Ascending aorta (tissue), 2 donors: ENCODE data around the gene DTX3. TPM values are rescaled to one million over a fixed set of nuclear protein-coding genes. Genes with fewer than 3 reads are reported as not detected.
"Not testable (repeated sequence)": the region's sequence is repeated elsewhere in the genome, so short reads cannot be mapped to it uniquely, and the experiment has no call there.

Source experiments
- DNase-seq, 2 donors: peaks; one replicate each; pipeline ENCODE4 v3.0.0-alpha.2; 2019; ENCODE audit warnings: low spot score in 2 of 2
- H3K27ac ChIP-seq, 2 donors: fragments of 200-600 bp; sonication (generic); one replicate each; pipeline ENCODE4 v1.5.1; 2016 to 2017; ENCODE audit warnings: mild to moderate bottlenecking in 1 of 2
- H3K27me3 ChIP-seq: fragments of 200-600 bp; sonication (generic); one replicate; pipeline ENCODE4 v1.5.1; 2017
- H3K36me3 ChIP-seq, 2 donors: fragments of 200-600 bp; sonication (generic); one replicate each; pipeline ENCODE4 v1.5.1; 2016
- H3K4me1 ChIP-seq, 2 donors: fragments of 200-600 bp; sonication (generic); one replicate each; pipeline ENCODE4 v1.5.1; 2016 to 2017; ENCODE audit warnings: mild to moderate bottlenecking in 1 of 2
- H3K4me3 ChIP-seq, 2 donors: fragments of 200-600 bp; sonication (generic); one replicate each; pipeline ENCODE4 v1.5.1; 2016 to 2017; ENCODE audit warnings: mild to moderate bottlenecking in 1 of 2
- H3K9me3 ChIP-seq, 2 donors: fragments of 200-600 bp; sonication (generic); one replicate each; pipeline ENCODE4 v1.5.1; 2016
- intact Hi-C: fragments of 100-400 bp; cut with DNase I; formaldehyde crosslinking; loops from one replicate; pipeline ENCODE4 v1.15.1; 2023
- total RNA-seq: library from RNA; depleted of rRNA; stranded (reverse); fragments of >200 nt; gene quantifications from one replicate; pipeline ENCODE4 v1.1.0, GENCODE V29; 2016
- TF ChIP-seq, protein P1 (sequence below), 3 experiments: fragments of 200-600 bp in 2 of 3; fragments of 450-650 bp in 1 of 3; sonication (generic) in 2 of 3; IDR thresholded peaks; one replicate each; pipeline ENCODE4 v1.5.1; 2016 to 2019; ENCODE audit warnings: antibody characterized with exemption in 3 of 3, mild to moderate bottlenecking in 1 of 3, moderate library complexity in 1 of 3

Gene DTX3
- total RNA-seq, 1 donor from 2014 or later: 33.5 TPM

- intact Hi-C loops: no loop called here
- peaks cover 3% of the 10 kb centered on the region for H3K27me3 ChIP-seq
- TF ChIP-seq, protein P1, sequence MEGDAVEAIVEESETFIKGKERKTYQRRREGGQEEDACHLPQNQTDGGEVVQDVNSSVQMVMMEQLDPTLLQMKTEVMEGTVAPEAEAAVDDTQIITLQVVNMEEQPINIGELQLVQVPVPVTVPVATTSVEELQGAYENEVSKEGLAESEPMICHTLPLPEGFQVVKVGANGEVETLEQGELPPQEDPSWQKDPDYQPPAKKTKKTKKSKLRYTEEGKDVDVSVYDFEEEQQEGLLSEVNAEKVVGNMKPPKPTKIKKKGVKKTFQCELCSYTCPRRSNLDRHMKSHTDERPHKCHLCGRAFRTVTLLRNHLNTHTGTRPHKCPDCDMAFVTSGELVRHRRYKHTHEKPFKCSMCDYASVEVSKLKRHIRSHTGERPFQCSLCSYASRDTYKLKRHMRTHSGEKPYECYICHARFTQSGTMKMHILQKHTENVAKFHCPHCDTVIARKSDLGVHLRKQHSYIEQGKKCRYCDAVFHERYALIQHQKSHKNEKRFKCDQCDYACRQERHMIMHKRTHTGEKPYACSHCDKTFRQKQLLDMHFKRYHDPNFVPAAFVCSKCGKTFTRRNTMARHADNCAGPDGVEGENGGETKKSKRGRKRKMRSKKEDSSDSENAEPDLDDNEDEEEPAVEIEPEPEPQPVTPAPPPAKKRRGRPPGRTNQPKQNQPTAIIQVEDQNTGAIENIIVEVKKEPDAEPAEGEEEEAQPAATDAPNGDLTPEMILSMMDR (IDR thresholded peaks at IDR 0.05): no peak
- DNase-seq: no peak
- H3K4me3 ChIP-seq: no peak overlapping the region
- H3K9me3 ChIP-seq: no peaks in the 10 kb centered on the region
- H3K27ac ChIP-seq: no peak overlapping the region
- H3K4me1 ChIP-seq: no peaks in the 10 kb centered on the region
- no peaks in the 10 kb centered on the region for H3K36me3 ChIP-seq
Measured at GRCh38 chr12:57640175-57641042, 35.8 kb downstream of the DTX3 start.

- Histone ChIP-seq H3K36me3 (no peaks in the 10 kb centered on the region), H3K4me3 (no peak overlapping the region), H3K9me3 (no peaks in the 10 kb centered on the region), H3K27ac (no peak overlapping the region), H3K27me3 (peaks cover 3% of the 10 kb centered on the region), H3K4me1 (no peaks in the 10 kb centered on the region)
- TF ChIP-seq, protein P1 (IDR thresholded peaks at IDR 0.05): no peak
- intact Hi-C loops: no loop called here
- no peak for DNase-seq
Measured at GRCh38 chr12:57641699-57642442, 37.2 kb downstream of the DTX3 start.

GRCh38 chr12:57645990-57646658, 41.5 kb downstream of the DTX3 start:
- H3K36me3 ChIP-seq, H3K27ac ChIP-seq, H3K4me3 ChIP-seq, H3K27me3 ChIP-seq, intact Hi-C loops, H3K4me1 ChIP-seq, H3K9me3 ChIP-seq, DNase-seq: not testable (repeated sequence)

DNA sequence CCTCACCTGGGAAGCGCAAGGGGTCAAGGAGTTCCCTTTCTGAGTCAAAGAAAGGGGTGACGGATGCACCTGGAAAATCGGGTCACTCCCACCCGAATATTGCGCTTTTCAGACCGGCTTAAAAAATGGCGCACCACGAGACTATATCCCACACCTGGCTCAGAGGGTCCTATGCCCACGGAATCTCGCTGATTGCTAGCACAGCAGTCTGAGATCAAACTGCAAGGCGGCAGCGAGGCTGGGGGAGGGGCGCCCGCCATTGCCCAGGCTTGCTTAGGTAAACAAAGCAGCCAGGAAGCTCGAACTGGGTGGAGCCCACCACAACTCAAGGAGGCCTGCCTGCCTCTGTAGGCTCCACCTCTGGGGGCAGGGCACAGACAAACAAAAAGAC, 42.0 kb downstream of the DTX3 start:
- H3K27ac ChIP-seq, H3K4me1 ChIP-seq, H3K4me3 ChIP-seq, DNase-seq, H3K36me3 ChIP-seq, intact Hi-C loops, H3K27me3 ChIP-seq, H3K9me3 ChIP-seq: not testable (repeated sequence)

DNA sequence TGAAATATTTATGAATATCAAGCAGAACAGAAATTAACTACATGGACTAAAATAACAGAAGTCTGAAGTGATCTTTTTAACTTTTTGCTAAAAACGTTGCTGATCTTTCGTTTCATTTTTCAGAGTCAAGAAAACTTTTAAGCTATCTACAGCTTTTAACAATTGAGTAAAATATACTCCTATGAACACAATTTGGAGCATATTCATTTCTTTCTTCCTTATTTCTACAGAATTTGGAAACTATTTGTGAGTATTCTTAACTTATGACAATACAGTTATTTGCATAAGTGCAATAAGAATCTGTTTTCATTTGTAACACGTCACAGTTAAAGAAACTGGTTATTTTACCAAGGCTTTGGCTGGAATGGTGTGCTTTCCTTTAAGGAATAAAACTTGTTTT, 49.4 kb downstream of the DTX3 start:
- TF ChIP-seq, protein P1 (IDR thresholded peaks at IDR 0.05): no peak
- no peak overlapping the region for H3K27ac ChIP-seq
- no peak overlapping the region for H3K4me3 ChIP-seq
- H3K27me3 ChIP-seq: no peaks in the 10 kb centered on the region
- H3K9me3 ChIP-seq: no peaks in the 10 kb centered on the region
- no peaks in the 10 kb centered on the region for H3K36me3 ChIP-seq
- intact Hi-C loops: no loop called here
- no peaks in the 10 kb centered on the region for H3K4me1 ChIP-seq
- no peak for DNase-seq

GRCh38 chr12:57655541-57656240, 51.1 kb downstream of the DTX3 start:
- H3K4me1 ChIP-seq: no peaks in the 10 kb centered on the region
- no peak overlapping the region for H3K27ac ChIP-seq
- no peak for DNase-seq
- H3K36me3 ChIP-seq: no peaks in the 10 kb centered on the region
- intact Hi-C loops: no loop called here
- no peaks in the 10 kb centered on the region for H3K9me3 ChIP-seq
- H3K27me3 ChIP-seq: no peaks in the 10 kb centered on the region
- no peak overlapping the region for H3K4me3 ChIP-seq
- TF ChIP-seq, protein P1 (IDR thresholded peaks at IDR 0.05): no peak

GRCh38 chr12:57656408-57656807, 51.8 kb downstream of the DTX3 start:
- H3K27ac ChIP-seq, H3K9me3 ChIP-seq, H3K36me3 ChIP-seq, intact Hi-C loops, H3K4me3 ChIP-seq, DNase-seq, H3K4me1 ChIP-seq, H3K27me3 ChIP-seq: not testable (repeated sequence)
